HG03066 (cell line): ENCODE data around the gene SMIM20.
A peak's percentile ranks its signal among the peaks of the same experiment; 100 is the strongest.
"Not testable (repeated sequence)": the region's sequence is repeated elsewhere in the genome, so short reads cannot be mapped to it uniquely, and the experiment has no call there.

Experiments
- ATAC-seq: cut with Tn5 transposase; IDR thresholded peaks from one replicate; pipeline ENCODE4 v1.9.1; 2021; ENCODE audit warnings: low read depth; ENCODE audit not compliant: unreplicated experiment

Gene SMIM20

DNA sequence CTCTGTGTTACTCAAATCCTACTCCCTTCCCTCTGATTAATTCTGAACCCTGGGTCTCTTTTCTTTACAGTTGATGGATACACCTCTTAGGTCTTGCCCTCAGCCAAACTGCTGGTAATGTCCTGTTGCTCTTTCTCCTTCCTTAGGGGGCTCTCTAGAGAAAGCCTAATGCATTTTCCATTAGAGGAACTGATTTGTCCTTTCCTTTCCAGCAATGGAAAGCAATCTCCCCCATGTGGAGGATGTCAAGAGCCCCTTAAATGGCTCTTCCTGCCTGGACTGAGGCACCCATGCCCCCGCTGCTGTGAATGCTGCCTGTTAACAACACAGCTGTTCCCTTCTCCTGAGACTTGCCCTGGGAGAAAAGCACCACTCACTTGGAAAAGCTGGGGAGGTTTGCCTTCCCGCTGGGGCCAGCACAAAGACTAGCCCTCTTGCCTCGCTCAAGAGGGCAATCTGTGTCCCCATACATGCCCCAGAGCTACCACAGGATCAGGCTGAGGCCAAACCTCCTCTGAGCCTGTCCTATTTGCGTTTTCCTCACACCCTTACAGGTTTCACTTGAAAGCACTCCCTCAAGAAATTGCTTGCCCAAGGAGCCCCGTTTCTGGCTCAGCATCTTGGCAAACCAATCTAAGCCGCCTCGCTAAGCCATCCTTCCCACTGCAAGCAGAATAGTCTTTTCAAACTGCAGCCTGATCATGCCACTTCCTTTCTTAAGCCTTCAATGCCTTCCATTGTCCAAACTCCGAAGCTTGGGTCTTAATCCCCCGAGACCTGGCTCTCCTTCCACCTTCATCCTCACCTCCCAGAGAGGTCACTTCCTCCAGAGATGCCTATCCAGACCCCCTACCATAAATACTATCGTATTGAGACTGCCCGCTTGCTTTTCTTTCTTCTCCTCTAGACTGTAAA is 23.2 kb upstream of the SMIM20 start:
- ATAC-seq = no peak

DNA sequence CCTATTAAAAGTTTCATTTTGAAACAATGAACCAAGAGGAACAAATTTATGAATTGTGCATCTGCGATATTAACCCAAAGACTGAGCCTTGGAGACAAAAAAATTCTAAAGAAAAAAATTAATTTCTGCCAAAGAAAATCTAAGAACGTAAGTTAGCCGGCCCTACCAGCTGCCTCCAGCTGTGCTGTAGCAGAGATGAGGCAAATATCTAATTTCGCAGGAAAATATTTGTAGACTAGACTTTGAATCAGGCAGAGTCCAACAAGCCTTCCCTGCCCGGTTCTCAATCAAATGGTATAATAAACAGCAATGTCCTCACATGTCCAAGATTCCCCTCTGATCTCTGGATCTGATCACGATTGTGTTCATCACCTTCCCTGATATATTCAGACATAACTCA is 21.2 kb upstream of the SMIM20 start:
- ATAC-seq = no peak

DNA sequence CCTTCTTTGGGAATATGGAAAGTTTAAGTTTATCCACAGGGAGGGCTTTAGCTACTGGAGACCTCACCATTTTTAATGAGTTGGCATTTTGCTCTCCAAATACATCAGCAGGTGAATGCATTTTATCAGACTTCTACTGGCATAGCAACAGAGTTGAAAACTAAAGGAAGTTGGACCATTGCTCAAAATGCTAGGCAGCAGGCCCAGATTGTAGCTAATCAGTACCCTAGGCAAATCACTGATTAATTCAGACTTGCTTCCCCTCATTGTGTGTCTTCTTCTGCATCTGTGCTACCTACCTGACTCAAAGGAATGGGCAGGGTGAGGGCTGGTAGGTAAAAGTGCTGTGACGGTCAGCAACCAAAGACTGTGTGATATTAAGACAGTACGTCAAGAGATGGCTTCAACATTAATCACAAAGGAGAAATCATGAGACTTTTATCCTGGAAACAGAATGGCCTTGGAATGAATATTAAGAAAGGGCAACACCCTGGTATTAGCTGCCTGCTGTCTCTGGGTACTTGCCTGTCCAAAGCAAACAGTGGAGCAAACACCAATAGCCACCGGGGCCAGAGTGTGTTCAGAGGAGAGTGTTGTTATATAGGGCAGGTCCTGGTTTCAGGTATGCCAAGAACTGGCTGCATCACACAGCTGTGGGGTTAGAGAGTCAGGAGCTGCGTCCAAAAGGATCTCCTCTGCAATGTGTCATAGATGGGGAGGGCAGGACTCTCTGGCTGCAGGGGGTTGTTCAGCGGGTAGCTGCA is 17.1 kb upstream of the SMIM20 start:
- ATAC-seq = no peak

DNA sequence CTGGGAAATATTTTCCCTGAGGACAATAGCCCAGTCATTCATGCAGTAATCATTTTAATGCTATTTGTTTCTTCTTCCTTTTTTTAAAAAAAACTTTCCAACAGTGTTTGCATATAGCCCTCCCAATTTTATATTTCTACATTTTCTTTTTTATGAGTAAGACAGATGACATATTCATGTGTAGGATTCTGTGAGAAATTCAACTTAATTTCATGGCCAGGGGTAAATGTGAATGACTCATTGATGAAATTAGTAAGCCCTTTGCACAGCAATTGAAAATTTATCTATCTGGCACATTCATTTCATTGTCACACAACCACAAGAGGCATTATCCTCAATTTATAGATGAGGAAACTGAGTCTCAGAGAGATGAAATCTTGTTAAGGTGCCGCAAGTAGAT is 13.7 kb upstream of the SMIM20 start:
- no peak for ATAC-seq

DNA sequence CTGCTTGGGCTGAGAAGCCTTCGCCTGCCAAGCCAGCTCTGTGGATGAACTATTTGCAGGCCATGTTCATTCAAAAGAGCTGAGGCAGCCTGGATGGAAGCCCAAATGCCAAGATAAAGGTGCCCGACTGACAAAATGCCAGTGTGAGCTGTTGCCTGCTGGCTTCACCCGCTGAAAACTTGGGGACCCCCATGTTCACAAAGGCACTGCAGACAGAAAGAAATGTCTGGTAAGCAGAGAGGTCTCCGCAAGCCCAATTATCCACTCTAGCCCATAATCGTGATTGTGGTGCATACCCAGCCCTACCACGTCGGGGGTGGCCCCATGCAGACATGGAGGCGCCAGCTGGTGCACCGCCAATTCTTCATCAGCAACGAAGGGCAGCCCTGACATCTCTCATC is 13.0 kb upstream of the SMIM20 start:
- no peak for ATAC-seq

DNA sequence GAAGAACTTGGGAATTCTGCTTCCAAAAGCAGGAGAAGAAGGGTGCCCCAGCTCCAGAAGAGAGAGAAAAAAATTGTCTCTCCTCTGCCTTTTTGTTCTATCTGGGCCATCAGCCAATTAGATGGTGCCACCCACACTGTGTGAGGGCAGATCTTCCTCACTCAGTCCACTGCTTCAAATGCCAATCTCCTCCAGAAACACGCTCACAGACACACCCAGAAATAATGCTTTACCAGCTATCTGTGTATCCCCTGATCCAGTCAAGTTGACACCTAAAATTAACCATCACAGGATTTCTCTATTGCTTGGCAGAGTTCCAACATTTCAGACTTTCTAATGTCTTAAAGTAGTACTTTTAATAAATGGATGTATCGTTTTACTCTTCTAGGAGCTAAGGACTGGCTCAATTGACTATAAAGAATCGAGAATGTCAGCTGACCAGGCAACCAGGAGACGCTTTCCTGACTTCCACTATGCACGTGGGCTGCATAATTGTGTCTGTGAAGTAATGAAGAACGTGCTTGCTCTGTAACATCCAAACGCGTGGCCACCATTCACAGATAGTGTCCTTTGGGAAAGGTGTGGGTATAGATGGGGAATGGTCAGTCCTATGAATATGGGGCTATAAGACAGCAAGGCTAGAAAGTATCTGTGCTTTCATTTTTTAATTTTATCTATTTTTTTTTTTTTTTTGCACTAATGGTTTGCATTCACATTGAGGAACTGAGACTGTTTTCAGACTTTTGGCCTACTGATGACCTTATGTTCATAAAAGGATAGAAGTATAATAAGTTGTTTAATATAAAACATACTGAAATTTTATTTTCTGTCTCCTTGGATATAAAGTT is 9.9 kb upstream of the SMIM20 start:
- ATAC-seq = no peak

DNA sequence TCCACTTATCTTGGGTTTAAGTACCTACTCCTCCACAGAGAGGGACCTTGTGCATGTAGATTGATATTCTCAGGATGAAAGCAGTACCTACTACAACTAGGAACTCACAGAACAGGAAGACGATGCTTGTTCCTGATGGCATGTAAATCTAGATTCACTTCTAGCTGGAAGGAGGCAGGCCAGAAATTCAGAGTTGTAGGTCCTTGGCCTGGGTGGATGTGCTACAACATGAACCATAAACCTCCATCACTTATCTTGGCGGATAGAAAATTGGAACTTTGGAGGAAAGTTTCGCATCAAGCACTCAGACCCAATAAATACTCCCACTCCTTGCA is 9.3 kb upstream of the SMIM20 start:
- no peak for ATAC-seq

DNA sequence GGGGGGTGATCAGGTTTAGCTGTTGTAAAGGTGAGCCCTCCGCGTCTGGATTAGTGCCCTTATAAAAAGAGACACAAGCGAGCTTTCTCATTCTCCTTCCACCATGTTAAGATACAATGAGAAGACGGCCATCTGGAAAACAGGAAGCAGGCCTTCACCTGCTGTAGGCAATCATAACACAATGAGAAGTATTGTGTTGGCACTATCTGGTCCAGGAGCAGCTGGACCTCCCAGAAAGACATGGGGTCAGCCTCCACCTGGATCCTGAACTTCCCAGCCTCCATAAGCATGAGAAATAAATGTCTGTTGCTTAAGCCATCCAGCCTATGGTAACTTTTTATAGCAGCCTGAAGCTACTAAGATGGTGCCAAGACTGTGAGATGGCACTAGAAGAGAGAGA is 8.6 kb upstream of the SMIM20 start:
- ATAC-seq = no peak

DNA sequence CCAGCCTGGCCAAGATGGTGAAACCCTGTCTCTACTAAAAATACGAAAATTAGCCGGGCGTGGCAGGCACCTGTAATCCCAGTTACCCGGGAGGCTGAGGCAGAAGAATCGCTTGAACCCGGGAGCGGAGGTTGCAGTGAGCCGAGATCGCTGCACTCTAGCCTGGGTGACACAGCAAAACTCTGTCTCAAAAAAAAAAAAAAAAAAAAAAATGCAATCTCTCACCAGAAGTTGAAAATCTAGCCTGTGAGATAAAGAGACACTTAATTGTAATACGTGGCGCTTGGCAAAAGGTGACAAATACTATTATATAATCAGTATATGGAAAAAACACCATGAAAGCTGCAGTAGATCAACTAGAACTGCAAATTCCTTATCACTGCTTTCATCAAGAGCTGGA is 7.9 kb upstream of the SMIM20 start:
- not testable (repeated sequence) for ATAC-seq

DNA sequence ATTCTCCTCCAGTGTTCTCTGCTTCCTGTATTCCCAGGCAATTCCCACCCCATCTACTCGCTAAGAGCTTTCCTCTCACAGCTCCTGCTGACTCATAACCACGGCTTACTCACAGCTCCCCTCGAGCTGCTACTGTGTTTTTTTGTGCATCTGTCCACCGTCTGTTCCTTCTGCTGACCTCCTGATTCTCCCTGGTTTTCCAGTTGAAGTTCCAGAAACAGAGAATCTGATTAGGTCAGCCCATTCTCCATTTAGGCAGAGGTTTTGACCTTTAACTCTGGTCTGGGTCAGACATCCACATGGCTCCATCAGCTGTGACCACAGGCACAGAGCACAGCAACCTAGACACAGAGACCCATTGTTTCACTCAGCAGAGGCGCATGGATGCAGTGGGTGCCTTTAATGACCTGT is 5.5 kb upstream of the SMIM20 start:
- ATAC-seq = no peak

DNA sequence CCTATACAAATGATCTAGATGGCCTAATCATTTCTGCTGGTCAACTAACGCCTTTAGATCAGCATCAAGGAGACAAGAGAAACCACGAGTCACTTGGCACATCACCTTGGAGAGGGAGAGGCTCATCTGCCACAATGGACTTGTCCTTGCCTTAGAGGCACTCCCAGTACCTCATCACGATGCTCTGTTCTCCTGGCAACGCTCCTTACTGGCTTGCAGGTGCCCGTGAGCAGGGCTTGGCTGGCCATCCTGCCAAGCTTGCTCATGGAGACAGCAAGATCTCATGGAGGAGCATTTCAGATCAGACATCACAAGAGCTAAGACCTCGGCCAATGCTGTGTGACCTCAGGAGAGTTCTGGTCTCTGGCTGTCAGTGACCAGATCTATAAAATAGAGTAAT is 2.7 kb upstream of the SMIM20 start:
- no peak for ATAC-seq

DNA sequence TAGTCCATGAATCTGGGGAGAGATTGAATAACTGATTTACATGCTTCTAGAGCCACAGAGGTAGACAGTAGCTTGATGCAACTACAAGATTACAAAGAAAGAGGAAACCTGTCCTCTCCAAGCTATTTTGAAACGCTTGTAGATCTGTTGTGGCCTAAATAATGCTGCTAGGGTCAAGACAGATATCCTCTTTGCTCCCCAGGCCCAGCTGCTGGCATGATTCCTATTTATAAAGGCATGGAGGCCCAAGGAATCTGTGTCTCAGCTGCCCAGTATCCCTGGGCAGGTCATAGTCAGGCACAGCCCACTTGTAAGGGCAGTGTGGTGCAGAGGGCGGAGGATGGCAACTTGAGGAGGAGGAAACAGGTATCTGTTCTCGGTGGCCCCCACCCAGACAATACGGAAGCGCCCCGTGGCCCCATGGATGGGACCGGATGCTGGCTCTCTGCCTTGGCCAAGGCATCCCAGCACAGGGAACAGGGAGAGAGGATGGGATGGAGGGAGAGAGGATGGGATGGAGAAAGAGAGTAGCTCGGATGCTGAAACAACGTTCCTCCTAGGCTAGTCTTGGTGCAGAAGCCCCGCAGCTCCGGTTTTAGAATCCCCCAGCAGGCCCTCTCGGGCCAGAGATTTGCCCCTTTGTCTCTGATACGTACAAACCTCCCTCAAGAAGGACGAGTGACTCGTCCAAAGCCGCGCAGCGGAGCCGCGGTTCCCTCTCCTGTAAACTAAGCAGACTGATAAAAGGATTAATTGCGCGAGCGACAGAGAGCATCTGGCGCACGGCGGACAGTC is 767 bp upstream of the SMIM20 start:
- ATAC-seq = peak; percentile 37

DNA sequence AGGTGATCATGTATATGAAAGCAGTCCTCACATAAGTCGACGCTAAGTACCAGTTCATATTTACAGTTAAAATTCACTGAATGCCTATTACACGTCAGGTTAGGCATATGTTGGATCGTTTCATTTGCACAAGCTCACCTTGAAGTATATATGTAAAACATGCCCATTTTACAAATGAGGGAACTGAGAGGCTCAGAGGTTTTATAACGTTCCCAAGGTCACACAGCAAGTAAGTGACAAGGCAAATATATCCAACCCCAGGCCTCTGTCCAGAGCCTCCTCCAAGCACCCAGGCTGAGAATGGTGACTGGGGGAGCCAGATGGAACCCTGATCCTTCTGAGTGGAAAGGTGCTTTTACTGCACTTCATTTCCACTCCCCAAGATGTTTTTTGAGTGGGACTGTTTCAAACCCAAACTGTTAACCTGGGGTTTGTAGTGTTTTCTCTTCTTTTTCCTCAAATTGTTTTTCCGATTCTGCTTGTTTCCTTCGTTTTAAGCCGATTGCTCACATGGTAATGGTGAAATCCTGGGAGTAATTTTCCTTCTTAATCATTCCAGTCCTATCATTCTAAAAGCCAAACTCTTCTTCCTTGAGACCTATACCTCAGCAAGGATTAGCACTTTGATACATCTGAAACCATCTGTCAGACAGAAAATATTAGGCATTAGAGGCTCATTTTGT is 791 bp downstream of the SMIM20 start:
- ATAC-seq = no peak

DNA sequence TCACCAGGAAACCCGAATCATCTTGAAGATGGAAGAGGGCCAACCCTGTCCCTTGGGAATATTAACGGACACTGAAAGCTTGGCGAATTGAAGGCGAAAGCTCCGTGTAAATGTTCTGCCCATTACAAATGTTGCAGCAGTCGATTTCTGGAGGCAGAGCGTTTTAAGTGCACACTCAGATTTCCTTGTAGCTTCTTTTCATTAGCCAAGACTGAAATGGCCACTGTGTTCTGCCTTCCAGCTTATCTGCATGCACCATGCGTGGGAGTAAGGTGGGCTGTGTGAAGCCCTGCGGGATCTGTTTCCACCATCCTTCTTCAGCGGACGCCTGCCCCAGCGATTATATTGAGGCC is 1.3 kb downstream of the SMIM20 start:
- ATAC-seq = no peak

DNA sequence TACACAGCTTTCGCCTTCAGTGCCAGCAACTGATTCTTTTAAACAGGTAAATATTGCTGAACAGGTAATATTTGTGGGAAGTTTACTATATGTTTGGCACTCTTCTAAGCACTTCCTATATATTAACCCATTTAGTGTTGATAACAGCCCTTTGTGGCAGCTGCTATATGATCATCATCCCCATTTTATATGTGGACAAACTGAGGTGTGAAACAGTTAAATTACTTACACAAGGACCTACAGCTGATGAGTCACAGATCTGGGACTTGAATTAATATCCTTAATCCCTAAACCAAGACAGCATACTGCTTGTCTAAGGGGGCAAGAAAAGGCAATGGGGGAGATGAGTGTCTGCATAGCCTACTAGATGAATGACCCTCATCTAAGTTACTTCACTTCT is 2.9 kb downstream of the SMIM20 start:
- ATAC-seq = no peak

DNA sequence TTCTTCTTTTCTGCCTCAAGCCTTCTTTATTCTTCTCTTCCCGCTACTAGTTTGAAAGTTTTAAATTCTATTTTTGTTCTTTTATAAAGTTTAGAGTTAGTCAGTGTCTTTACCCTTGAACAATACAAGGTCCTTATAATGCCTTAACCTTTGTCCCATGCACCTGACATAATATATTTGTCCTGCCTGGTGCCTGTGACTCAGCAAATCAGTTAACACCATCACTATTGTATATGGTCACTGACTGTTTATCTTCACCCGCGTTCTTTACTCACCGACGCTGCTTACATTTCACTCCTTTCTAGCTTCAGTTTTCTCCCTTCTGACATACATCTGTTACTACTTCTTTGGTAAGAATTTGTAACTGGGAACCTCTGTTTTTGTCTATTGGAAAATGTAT is 5.7 kb downstream of the SMIM20 start:
- ATAC-seq = no peak

DNA sequence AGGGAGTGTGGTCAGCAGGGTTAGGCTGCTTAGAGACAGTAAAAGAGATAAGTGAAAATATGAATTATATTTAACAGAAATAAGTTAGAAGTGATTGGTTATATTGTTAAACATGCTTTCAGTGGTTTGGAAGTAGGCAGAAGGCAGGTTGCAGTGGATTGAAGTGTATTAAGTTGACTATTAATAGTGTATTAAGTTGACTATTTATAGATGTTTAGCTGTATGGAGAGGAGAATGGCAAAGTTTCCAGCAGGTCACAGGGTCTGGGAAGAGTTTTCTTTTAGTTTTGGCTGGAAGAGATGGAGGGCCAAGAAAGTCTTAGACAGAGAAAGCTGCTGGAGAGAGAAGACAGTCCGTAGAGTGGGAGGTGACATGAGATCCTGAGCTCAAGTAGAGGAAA is 7.9 kb downstream of the SMIM20 start:
- ATAC-seq = no peak

DNA sequence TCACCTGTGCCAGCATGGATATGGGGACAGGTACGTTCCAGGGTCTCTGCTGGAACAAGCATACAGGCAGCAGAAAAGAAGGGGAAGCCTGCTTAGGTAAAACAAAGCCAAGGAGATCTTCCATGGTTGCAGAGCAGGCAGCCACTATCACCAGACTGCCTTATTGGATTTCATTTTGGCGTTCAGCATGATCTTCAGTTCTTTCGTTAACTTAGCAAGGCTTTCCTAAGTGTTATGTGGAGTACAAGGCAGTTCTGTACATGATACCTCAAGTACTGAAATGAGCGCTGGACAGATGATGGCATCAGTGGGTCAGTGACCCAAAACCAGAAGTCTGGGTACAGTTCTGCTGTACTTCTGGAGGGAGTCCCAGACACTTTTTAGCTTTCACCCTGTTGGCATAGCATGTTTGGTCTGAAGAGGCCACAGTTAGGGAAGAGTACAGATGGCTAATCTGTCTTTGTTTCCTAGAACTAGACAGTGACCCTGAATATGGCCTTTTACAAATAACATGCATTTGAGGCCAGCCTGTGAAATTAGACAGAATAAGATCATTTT is 8.9 kb downstream of the SMIM20 start:
- no peak for ATAC-seq

DNA sequence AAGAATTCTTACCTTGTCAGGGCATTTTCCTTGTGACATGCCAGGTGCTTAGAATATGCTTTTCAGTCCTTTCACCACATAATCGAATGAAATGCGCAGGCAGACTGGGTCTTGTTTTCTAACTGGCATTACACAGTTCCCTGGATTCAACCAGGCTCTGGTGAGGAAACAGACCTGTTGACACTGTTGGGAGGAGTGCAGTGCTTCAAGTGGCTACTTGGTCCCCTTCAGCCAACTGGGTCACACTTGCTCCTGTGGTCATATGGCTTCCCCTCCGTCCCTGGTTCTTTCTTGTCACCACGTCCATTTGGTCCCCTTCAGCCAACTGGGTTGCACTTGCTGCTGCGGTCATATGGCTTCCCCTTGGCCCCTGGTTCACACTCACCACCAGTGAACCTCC is 9.7 kb downstream of the SMIM20 start:
- ATAC-seq = no peak
